GM12875 (cell line): ENCODE measurements around the gene BCLAF1.

Experiments
- H3K4me3 ChIP-seq: one replicate; pipeline ENCODE4 v1.5.1; 2011; ENCODE audit warnings: low read depth, low read length, control low read depth
- CTCF ChIP-seq: IDR thresholded peaks from 2 replicates; pipeline ENCODE4 v1.5.1; 2011; ENCODE audit warnings: low read depth, mild to moderate bottlenecking, control low read depth, inconsistent platforms, low read length, moderate library complexity, borderline replicate concordance; ENCODE audit not compliant: insufficient read depth

Gene BCLAF1

GRCh38 chr6:136249336-136249735 lies 40.3 kb downstream of the BCLAF1 start:
- no peak for TF ChIP-seq CTCF
- peak overlapping the region; percentile 69 for H3K4me3 ChIP-seq

- no peak overlapping the region for H3K4me3 ChIP-seq
- TF ChIP-seq CTCF: no peak
Observed at GRCh38 chr6:136244061-136244616, 45.5 kb downstream of the BCLAF1 start.

GRCh38 chr6:136236466-136237293 lies 53.0 kb downstream of the BCLAF1 start:
- no peak for TF ChIP-seq CTCF

GRCh38 chr6:136235233-136235564 lies 54.4 kb downstream of the BCLAF1 start:
- no peak for TF ChIP-seq CTCF
- no peak overlapping the region for H3K4me3 ChIP-seq

More at GRCh38 chr6:136236466-136237293, 53.0 kb downstream of the BCLAF1 start:
- no peak overlapping the region for H3K4me3 ChIP-seq

- no peak for TF ChIP-seq CTCF
- H3K4me3 ChIP-seq: no peak overlapping the region
Observed at GRCh38 chr6:136232701-136233100, 56.9 kb downstream of the BCLAF1 start.

- H3K4me3 ChIP-seq: no peak overlapping the region
Observed at GRCh38 chr6:136230219-136230853, 59.3 kb downstream of the BCLAF1 start.

More at GRCh38 chr6:136230219-136230853, 59.3 kb downstream of the BCLAF1 start:
- no peak for TF ChIP-seq CTCF
